HepG2 (cell line): ENCODE measurements around the gene STYXL1. TPM values are rescaled to one million over a fixed set of nuclear protein-coding genes. Genes with fewer than 3 reads are reported as not detected.

Experiments used
- ATAC-seq: fragments of 200-7000 bp; cut with Tn5 transposase; 3 replicates; pipeline ENCODE4 v1.9.1; 2020; ENCODE audit warnings: mild to moderate bottlenecking, moderate library complexity
- BruUV-seq: library from RNA; stranded (reverse); fragments of 400-500 nt; replicated peaks from 2 replicates; lab custom pipeline; 2021; lab: Mats Ljungman, UMichigan
- CTCF ChIA-PET: fragments of 300-600 bp; formaldehyde crosslinking; extraction: SDS; loops from one replicate; lab custom pipeline; 2021; ENCODE audit warnings: low total read pairs, inconsistent platforms, low intra/inter-chr PET ratio; lab: Yijun Ruan, JAX
- POLR2A ChIA-PET: fragments of 350-600 bp; sonication (Branson Sonifier 250); formaldehyde crosslinking; loops from one replicate; lab custom pipeline; 2020; ENCODE audit warnings: antibody characterized with exemption, inconsistent platforms; lab: Yijun Ruan, JAX
- DNase-seq: peaks from one replicate; pipeline ENCODE4 v3.0.0-alpha.2; 2015; ENCODE audit warnings: low spot score
- FAIRE-seq: peaks from 3 replicates; lab custom pipeline; 2011; peaks lifted over from hg19 to GRCh38; lab: Jason Lieb, UNC
- H2AFZ ChIP-seq: one replicate; pipeline ENCODE4 v1.6.1; 2011; ENCODE audit warnings: low read length, inconsistent platforms
- H3K27ac ChIP-seq: fragments of 300-600 bp; 3 replicates; pipeline ENCODE4 v1.8.0; 2011; ENCODE audit warnings: mixed run types, mild to moderate bottlenecking, mixed read lengths, low read length, inconsistent platforms; ENCODE audit not compliant: insufficient read depth; ENCODE audit errors: extremely low read length
- H3K27me3 ChIP-seq, 2 experiments: fragments of 200-600 bp in 1 of 2; 2 replicates in 1 of 2; 3 replicates in 1 of 2; pipeline versions ENCODE4 v1.6.0 to v1.8.0; 2011; ENCODE audit warnings: low read length in 2 of 2, mild to moderate bottlenecking in 2 of 2, moderate library complexity in 2 of 2, inconsistent platforms in 1 of 2; ENCODE audit not compliant: insufficient read depth in 2 of 2, control insufficient read depth in 1 of 2
- H3K36me3 ChIP-seq, 2 experiments: fragments of 200-600 bp in 1 of 2; replicated peaks in 1 of 2; 2 replicates in 1 of 2; 3 replicates in 1 of 2; pipeline versions ENCODE4 v1.5.1 to v1.8.0; 2011; ENCODE audit warnings: low read length in 2 of 2, inconsistent platforms in 1 of 2; ENCODE audit not compliant: insufficient read depth in 2 of 2, control insufficient read depth in 1 of 2
- H3K4me1 ChIP-seq: 2 replicates; pipeline ENCODE4 v1.5.1; 2012; ENCODE audit warnings: low read length, inconsistent platforms; ENCODE audit not compliant: insufficient read depth
- H3K4me2 ChIP-seq: 2 replicates; pipeline ENCODE4 v1.6.0; 2011; ENCODE audit warnings: low read depth, low read length, inconsistent platforms
- H3K4me3 ChIP-seq, 3 experiments: fragments of 200-600 bp in 1 of 3; sonication (generic), shearing (Covaris generic) in 1 of 3; replicated peaks in 1 of 3; 2 replicates each; pipeline ENCODE4 v1.5.1; 2011 to 2016; ENCODE audit warnings: low read length in 3 of 3, inconsistent platforms in 2 of 3, low read depth in 2 of 3, mild to moderate bottlenecking in 2 of 3, control low read depth in 1 of 3, mixed read lengths in 1 of 3; ENCODE audit not compliant: insufficient read depth in 1 of 3
- H3K79me2 ChIP-seq: one replicate; pipeline ENCODE4 v1.6.1; 2011; ENCODE audit warnings: low read length, inconsistent platforms; ENCODE audit not compliant: insufficient read depth
- H3K9ac ChIP-seq: 2 replicates; pipeline ENCODE4 v1.6.0; 2011; ENCODE audit warnings: mild to moderate bottlenecking, low read depth, low read length, inconsistent platforms; ENCODE audit not compliant: insufficient read depth
- H3K9me3 ChIP-seq: 2 replicates; pipeline ENCODE4 v1.5.1; 2012; ENCODE audit warnings: mild to moderate bottlenecking, low read length
- H4K20me1 ChIP-seq: 2 replicates; pipeline ENCODE4 v1.6.0; 2011; ENCODE audit warnings: inconsistent platforms, mild to moderate bottlenecking, low read length, moderate library complexity; ENCODE audit not compliant: insufficient read depth
- AGO1 ChIP-seq: fragments of 200-400 bp; formaldehyde crosslinking; IDR thresholded peaks from 2 replicates; pipeline ENCODE4 v1.6.1; 2017; ENCODE audit warnings: mild to moderate bottlenecking, low read depth, low read length, moderate library complexity; ENCODE audit not compliant: poor library complexity, severe bottlenecking
- AGO2 ChIP-seq: fragments of 200-400 bp; formaldehyde crosslinking; optimal IDR thresholded peaks from 2 replicates; pipeline ENCODE3; 2017; ENCODE audit warnings: mild to moderate bottlenecking, low read depth, low read length, moderate library complexity
- ATF7-NPFF ChIP-seq: sonication (generic); formaldehyde crosslinking; IDR thresholded peaks from 2 replicates; pipeline ENCODE4 v1.8.1; 2023; ENCODE audit warnings: mild to moderate bottlenecking, low read depth, missing genetic modification reagents, moderate library complexity
- CAMTA2 ChIP-seq: sonication (generic); formaldehyde crosslinking; IDR thresholded peaks from 2 replicates; pipeline ENCODE4 v1.4.0; 2020; ENCODE audit warnings: mild to moderate bottlenecking, missing genetic modification reagents, borderline replicate concordance
- CC2D1A ChIP-seq: sonication (generic); formaldehyde crosslinking; IDR thresholded peaks from 2 replicates; pipeline ENCODE4 v1.8.1; 2023; ENCODE audit warnings: mild to moderate bottlenecking, missing genetic modification reagents
- HNRNPL ChIP-seq: fragments of 200-400 bp; formaldehyde crosslinking; IDR thresholded peaks from 2 replicates; pipeline ENCODE4 v1.6.1; 2017; ENCODE audit warnings: mild to moderate bottlenecking, low read depth, low read length
- KLF9 ChIP-seq: IDR thresholded peaks from 2 replicates; pipeline ENCODE4 v1.6.1; 2016; ENCODE audit warnings: low read depth
- MIXL1 ChIP-seq: IDR thresholded peaks from 2 replicates; pipeline ENCODE4 v1.6.1; 2016
- PITX1 ChIP-seq: sonication (generic); formaldehyde crosslinking; IDR thresholded peaks from 2 replicates; pipeline ENCODE4 v1.5.1; 2020; ENCODE audit warnings: mild to moderate bottlenecking, missing genetic modification reagents
- POLR2AphosphoS5 ChIP-seq: IDR thresholded peaks from 2 replicates; pipeline ENCODE4 v1.6.1; 2012; ENCODE audit warnings: low read depth, low read length
- RBM39 ChIP-seq: fragments of 200-400 bp; formaldehyde crosslinking; IDR thresholded peaks from one replicate; pipeline ENCODE4 v1.6.1; 2018; ENCODE audit warnings: antibody characterized with exemption, mild to moderate bottlenecking, low read depth, low read length; ENCODE audit not compliant: poor library complexity, severe bottlenecking
- SETDB1 ChIP-seq: sonication (generic); formaldehyde crosslinking; IDR thresholded peaks from 2 replicates; pipeline ENCODE4 v1.5.1; 2020; ENCODE audit warnings: missing genetic modification reagents, mild to moderate bottlenecking, borderline replicate concordance
- SNAPC2 ChIP-seq: sonication (generic); formaldehyde crosslinking; IDR thresholded peaks from 2 replicates; pipeline ENCODE4 v1.8.1; 2022; ENCODE audit warnings: mild to moderate bottlenecking, missing genetic modification reagents
- TARDBP ChIP-seq: sonication (generic); formaldehyde crosslinking; IDR thresholded peaks from 2 replicates; pipeline ENCODE4 v1.8.0; 2022; ENCODE audit warnings: mild to moderate bottlenecking, missing genetic modification reagents
- TBL1XR1 ChIP-seq: fragments of 150-350 bp; IDR thresholded peaks from 2 replicates; pipeline ENCODE4 v1.6.1; 2014; ENCODE audit warnings: borderline replicate concordance, low read length; ENCODE audit not compliant: partially characterized antibody
- TBP ChIP-seq: sonication (generic); formaldehyde crosslinking; IDR thresholded peaks from 2 replicates; pipeline ENCODE4 v1.5.0; 2020; ENCODE audit warnings: missing genetic modification reagents
- ZNF18 ChIP-seq: sonication (generic); formaldehyde crosslinking; IDR thresholded peaks from 2 replicates; pipeline ENCODE4 v1.8.0; 2022; ENCODE audit warnings: mild to moderate bottlenecking, missing genetic modification reagents; ENCODE audit not compliant: insufficient replicate concordance
- ZSCAN9 ChIP-seq: IDR thresholded peaks from 2 replicates; pipeline ENCODE4 v1.6.1; 2016; ENCODE audit warnings: borderline replicate concordance
- WGBS: methylation state at CpG from one replicate; pipeline ENCODE4 v1.1.6; 2017; ENCODE audit warnings: low lambda C conversion rate; 5-methylcytosine and 5-hydroxymethylcytosine counted together
- in situ Hi-C: cut with HindIII; loops from 2 replicates; pipeline ENCODE4 v1.10.0; 2017; ENCODE audit warnings: low pct_unique_long_range_greater_than_20kb; ENCODE audit not compliant: extremely low pct_ligation_motif_present
- intact Hi-C: fragments of 100-400 bp; cut with micrococcal nuclease; formaldehyde crosslinking; loops from one replicate; pipeline ENCODE4 v1.10.0; 2022; ENCODE audit not compliant: unreplicated experiment
- polyA plus RNA-seq, 8 experiments: library from polyadenylated mRNA; depleted of rRNA in 3 of 8; stranded (reverse) in 7 of 8; unstranded in 1 of 8; fragments of >200 nt; fragmentation: Illumina TruSeq in 4 of 8; extraction: Trizol in 4 of 8; gene quantifications; 2 replicates each; pipeline versions ENCODE4 v1.2.1 to v1.2.3, GENCODE V29; 2011 to 2016; ENCODE audit warnings: low read depth in 4 of 8, missing spikeins in 1 of 8, mixed read lengths in 1 of 8; ENCODE audit not compliant: insufficient read depth in 1 of 8
- total RNA-seq, 5 experiments: library from RNA; depleted of rRNA; stranded (reverse); fragments of >200 nt; fragmentation: Illumina TruSeq; extraction: Trizol; gene quantifications; 2 replicates each; pipeline ENCODE4 v1.2.3, GENCODE V29; 2016; ENCODE audit warnings: low read depth in 1 of 5
- TF ChIP-seq, protein P1 (sequence below): sonication (generic); formaldehyde crosslinking; IDR thresholded peaks from 2 replicates; pipeline ENCODE4 v1.4.0; 2020; ENCODE audit warnings: missing genetic modification reagents, borderline replicate concordance
- TF ChIP-seq, protein P2 (sequence below): sonication (generic); formaldehyde crosslinking; IDR thresholded peaks from 2 replicates; pipeline ENCODE4 v1.8.0; 2022; ENCODE audit warnings: mild to moderate bottlenecking, missing genetic modification reagents, moderate library complexity

The STYXL1 gene
- total and polyA plus RNA-seq, 2 of the 13 experiments (the other 11 are each of a cell fraction or from before 2014, with no cell fraction given), result 23.9 to 38.3 TPM

GRCh38 chr7:75986147-75986781, 61.5 kb downstream of the STYXL1 start:
- Histone ChIP-seq H3K4me2 (no peak overlapping the region), H3K27ac (peak overlapping the region; percentile 43), H3K79me2 (no peaks in the 10 kb centered on the region), H2AFZ (no peak overlapping the region), H3K27me3 (no peaks in the 10 kb centered on the region), H3K9ac (no peak overlapping the region), H3K4me3 (no peak overlapping the region), H3K4me1 (peaks cover 12% of the 10 kb centered on the region), H4K20me1 (peaks cover 4% of the 10 kb centered on the region; the same call in 1 of the 2 replicates), H3K36me3 (peaks cover 38 to 66% of the 10 kb centered on the region in 2 experiments), H3K9me3 (no peaks in the 10 kb centered on the region)
- DNase-seq (no peak), FAIRE-seq (no peak), ATAC-seq (peak; percentile 2; the same call in 2 of the 3 replicates)
- POLR2A ChIA-PET, result interaction anchor here (1.5 kb wide), 1 partner anchor 70 kb away, joined by 3 read pairs; no protein-coding TSS in a partner anchor
- intact Hi-C loops (no loop called here), in situ Hi-C loops (no loop called here)
- CTCF ChIA-PET, result no interaction called here
- 98% methylated on average over 10 of the region's 20 CpGs for WGBS
- TSS peak; percentile 69 for BruUV-seq
- TF ChIP-seq AGO2 (peak; percentile 77), ZNF18 (CRISPR knock-in tag) (no peak), MIXL1 (CRISPR knock-in tag) (no peak), KLF9 (no peak), CAMTA2 (0 out of 2 replicates have a peak, but pooled peaks have one; percentile 16), TARDBP (CRISPR knock-in tag) (no peak), SNAPC2 (CRISPR knock-in tag) (no peak), HNRNPL (peak; percentile 20; the same call in 1 of the 2 replicates), POLR2AphosphoS5 (0 out of 2 replicates have a peak, but pooled peaks have one; percentile 18), CC2D1A (CRISPR knock-in tag) (no peak), RBM39 (no peak), ZSCAN9 (CRISPR knock-in tag) (no peak), TBP (CRISPR knock-in tag) (no peak), ATF7-NPFF (CRISPR knock-in tag) (no peak), AGO1 (peak; percentile 66), PITX1 (CRISPR knock-in tag) (0 out of 2 replicates have a peak, but pooled peaks have one; percentile 20), TBL1XR1 (no peak), SETDB1 (CRISPR knock-in tag) (no peak)
- TF ChIP-seq, protein P1, sequence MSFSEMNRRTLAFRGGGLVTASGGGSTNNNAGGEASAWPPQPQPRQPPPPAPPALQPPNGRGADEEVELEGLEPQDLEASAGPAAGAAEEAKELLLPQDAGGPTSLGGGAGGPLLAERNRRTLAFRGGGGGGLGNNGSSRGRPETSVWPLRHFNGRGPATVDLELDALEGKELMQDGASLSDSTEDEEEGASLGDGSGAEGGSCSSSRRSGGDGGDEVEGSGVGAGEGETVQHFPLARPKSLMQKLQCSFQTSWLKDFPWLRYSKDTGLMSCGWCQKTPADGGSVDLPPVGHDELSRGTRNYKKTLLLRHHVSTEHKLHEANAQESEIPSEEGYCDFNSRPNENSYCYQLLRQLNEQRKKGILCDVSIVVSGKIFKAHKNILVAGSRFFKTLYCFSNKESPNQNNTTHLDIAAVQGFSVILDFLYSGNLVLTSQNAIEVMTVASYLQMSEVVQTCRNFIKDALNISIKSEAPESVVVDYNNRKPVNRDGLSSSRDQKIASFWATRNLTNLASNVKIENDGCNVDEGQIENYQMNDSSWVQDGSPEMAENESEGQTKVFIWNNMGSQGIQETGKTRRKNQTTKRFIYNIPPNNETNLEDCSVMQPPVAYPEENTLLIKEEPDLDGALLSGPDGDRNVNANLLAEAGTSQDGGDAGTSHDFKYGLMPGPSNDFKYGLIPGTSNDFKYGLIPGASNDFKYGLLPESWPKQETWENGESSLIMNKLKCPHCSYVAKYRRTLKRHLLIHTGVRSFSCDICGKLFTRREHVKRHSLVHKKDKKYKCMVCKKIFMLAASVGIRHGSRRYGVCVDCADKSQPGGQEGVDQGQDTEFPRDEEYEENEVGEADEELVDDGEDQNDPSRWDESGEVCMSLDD (CRISPR knock-in tag), result no peak
- TF ChIP-seq, protein P2, sequence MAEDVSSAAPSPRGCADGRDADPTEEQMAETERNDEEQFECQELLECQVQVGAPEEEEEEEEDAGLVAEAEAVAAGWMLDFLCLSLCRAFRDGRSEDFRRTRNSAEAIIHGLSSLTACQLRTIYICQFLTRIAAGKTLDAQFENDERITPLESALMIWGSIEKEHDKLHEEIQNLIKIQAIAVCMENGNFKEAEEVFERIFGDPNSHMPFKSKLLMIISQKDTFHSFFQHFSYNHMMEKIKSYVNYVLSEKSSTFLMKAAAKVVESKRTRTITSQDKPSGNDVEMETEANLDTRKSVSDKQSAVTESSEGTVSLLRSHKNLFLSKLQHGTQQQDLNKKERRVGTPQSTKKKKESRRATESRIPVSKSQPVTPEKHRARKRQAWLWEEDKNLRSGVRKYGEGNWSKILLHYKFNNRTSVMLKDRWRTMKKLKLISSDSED (CRISPR knock-in tag), result no peak
